DOHH2 (cell line): Measurements from ENCODE around the gene GHRH.

Source experiments
- H3F3A ChIP-seq: fragments of 200-600 bp; sonication (generic), shearing (Covaris generic); 2 replicates; pipeline ENCODE4 v1.6.0; 2016; ENCODE audit warnings: antibody characterized with exemption, mild to moderate bottlenecking; ENCODE audit not compliant: control insufficient read depth, insufficient read depth
- H3K27ac ChIP-seq: fragments of 200-600 bp; sonication (generic); 2 replicates; pipeline ENCODE4 v1.5.1; 2014; ENCODE audit warnings: low read depth, mild to moderate bottlenecking, low read length, moderate library complexity
- H3K27me3 ChIP-seq: fragments of 200-600 bp; sonication (generic); 2 replicates; pipeline ENCODE4 v1.6.1; 2014; ENCODE audit warnings: mild to moderate bottlenecking, low read length, mixed read lengths; ENCODE audit not compliant: control insufficient read depth
- H3K36me3 ChIP-seq: fragments of 200-600 bp; sonication (generic); 2 replicates; pipeline ENCODE4 v1.6.1; 2014; ENCODE audit warnings: mild to moderate bottlenecking, low read length, moderate library complexity, mixed read lengths; ENCODE audit not compliant: control insufficient read depth
- H3K4me1 ChIP-seq: fragments of 200-600 bp; sonication (generic); 2 replicates; pipeline ENCODE4 v1.6.1; 2014; ENCODE audit warnings: mild to moderate bottlenecking, low read length, mixed read lengths; ENCODE audit not compliant: control insufficient read depth
- H3K4me2 ChIP-seq: fragments of 200-600 bp; sonication (generic); 2 replicates; pipeline ENCODE4 v1.6.0; 2014; ENCODE audit warnings: mild to moderate bottlenecking, low read length, moderate library complexity
- H3K4me3 ChIP-seq: fragments of 200-600 bp; sonication (generic); 2 replicates; pipeline ENCODE4 v1.5.1; 2014; ENCODE audit warnings: mild to moderate bottlenecking, low read length, mixed read lengths
- H3K79me2 ChIP-seq: fragments of 200-600 bp; sonication (generic); 2 replicates; pipeline ENCODE4 v1.6.1; 2014; ENCODE audit warnings: mild to moderate bottlenecking, low read length, mixed read lengths; ENCODE audit not compliant: control insufficient read depth
- H3K9me2 ChIP-seq: fragments of 200-600 bp; sonication (generic); replicated peaks from 2 replicates; pipeline ENCODE4 v1.6.1; 2014; ENCODE audit warnings: mild to moderate bottlenecking, low read length, mixed read lengths; ENCODE audit not compliant: control insufficient read depth
- H3K9me3 ChIP-seq: fragments of 200-600 bp; sonication (generic); 2 replicates; pipeline ENCODE4 v1.6.1; 2014; ENCODE audit warnings: antibody characterized with exemption, low read length, mixed read lengths; ENCODE audit not compliant: control insufficient read depth, insufficient read depth
- H4K20me1 ChIP-seq: fragments of 200-600 bp; sonication (generic); 2 replicates; pipeline ENCODE4 v1.6.0; 2014; ENCODE audit warnings: low read depth, mild to moderate bottlenecking, antibody characterized with exemption, low read length, moderate library complexity; ENCODE audit not compliant: control insufficient read depth, insufficient read depth
- EZH2phosphoT487 ChIP-seq: fragments of 200-600 bp; sonication (generic); IDR thresholded peaks from 2 replicates; pipeline ENCODE4 v1.6.1; 2017; ENCODE audit warnings: borderline replicate concordance, mild to moderate bottlenecking, antibody characterized with exemption, low read length, moderate library complexity, mixed read lengths
- TF ChIP-seq, protein P1 (sequence below): fragments of 200-600 bp; sonication (generic); IDR thresholded peaks from one replicate; pipeline ENCODE4 v1.5.1; 2014; ENCODE audit warnings: antibody characterized with exemption, mild to moderate bottlenecking, low read depth, low read length; ENCODE audit not compliant: poor library complexity, severe bottlenecking

The GHRH gene

GRCh38 chr20:37253087-37253486 is 8.5 kb downstream of the GHRH start:
- H3K27ac ChIP-seq = no peak overlapping the region
- H4K20me1 ChIP-seq = no peaks in the 10 kb centered on the region
- H3K4me1 ChIP-seq = no peaks in the 10 kb centered on the region
- 0 out of 2 replicates have a peak, but pooled peaks cover 6% of the 10 kb centered on the region for H3K27me3 ChIP-seq
- no peaks in the 10 kb centered on the region for H3K9me3 ChIP-seq
- H3K79me2 ChIP-seq = no peaks in the 10 kb centered on the region
- no peak overlapping the region for H3K4me3 ChIP-seq
- H3K36me3 ChIP-seq = no peaks in the 10 kb centered on the region
- H3K9me2 ChIP-seq = no peaks in the 10 kb centered on the region
- no peak overlapping the region for H3K4me2 ChIP-seq
- H3F3A ChIP-seq = no peaks in the 10 kb centered on the region
- TF ChIP-seq, protein P1, sequence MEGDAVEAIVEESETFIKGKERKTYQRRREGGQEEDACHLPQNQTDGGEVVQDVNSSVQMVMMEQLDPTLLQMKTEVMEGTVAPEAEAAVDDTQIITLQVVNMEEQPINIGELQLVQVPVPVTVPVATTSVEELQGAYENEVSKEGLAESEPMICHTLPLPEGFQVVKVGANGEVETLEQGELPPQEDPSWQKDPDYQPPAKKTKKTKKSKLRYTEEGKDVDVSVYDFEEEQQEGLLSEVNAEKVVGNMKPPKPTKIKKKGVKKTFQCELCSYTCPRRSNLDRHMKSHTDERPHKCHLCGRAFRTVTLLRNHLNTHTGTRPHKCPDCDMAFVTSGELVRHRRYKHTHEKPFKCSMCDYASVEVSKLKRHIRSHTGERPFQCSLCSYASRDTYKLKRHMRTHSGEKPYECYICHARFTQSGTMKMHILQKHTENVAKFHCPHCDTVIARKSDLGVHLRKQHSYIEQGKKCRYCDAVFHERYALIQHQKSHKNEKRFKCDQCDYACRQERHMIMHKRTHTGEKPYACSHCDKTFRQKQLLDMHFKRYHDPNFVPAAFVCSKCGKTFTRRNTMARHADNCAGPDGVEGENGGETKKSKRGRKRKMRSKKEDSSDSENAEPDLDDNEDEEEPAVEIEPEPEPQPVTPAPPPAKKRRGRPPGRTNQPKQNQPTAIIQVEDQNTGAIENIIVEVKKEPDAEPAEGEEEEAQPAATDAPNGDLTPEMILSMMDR = no peak
- no peak for TF ChIP-seq EZH2phosphoT487

- Histone ChIP-seq H3K9me2 (no peaks in the 10 kb centered on the region), H3K4me2 (no peak overlapping the region), H3K4me3 (no peak overlapping the region), H3K4me1 (no peaks in the 10 kb centered on the region), H3K79me2 (no peaks in the 10 kb centered on the region), H3K36me3 (no peaks in the 10 kb centered on the region), H4K20me1 (no peaks in the 10 kb centered on the region), H3F3A (no peaks in the 10 kb centered on the region), H3K9me3 (no peaks in the 10 kb centered on the region), H3K27me3 (0 out of 2 replicates have a peak, but pooled peaks cover 6% of the 10 kb centered on the region), H3K27ac (no peak overlapping the region)
- TF ChIP-seq, protein P1 = no peak
- no peak for TF ChIP-seq EZH2phosphoT487
Observed at GRCh38 chr20:37251825-37252477, 9.7 kb downstream of the GHRH start.

DNA sequence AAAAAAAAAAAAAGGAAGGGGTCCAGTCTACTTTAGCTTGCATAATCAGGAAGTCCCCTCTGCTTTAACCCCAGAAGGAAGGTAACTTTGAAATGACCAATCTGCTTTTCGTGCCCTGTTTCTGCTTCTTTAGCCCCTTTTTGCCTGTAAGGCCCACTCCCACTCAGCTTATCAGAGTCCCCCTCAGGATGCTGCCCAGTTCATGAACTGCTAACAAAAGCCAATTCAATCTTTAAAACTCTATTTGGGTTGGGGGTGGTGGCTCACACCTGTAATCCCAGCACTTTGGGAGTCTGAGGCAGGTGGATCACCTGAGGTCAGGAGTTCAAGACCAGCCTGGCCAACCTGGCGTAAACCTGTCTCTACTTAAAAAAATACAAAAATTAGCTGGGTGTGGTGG is 12.3 kb downstream of the GHRH start:
- Histone ChIP-seq H3K9me2 (no peaks in the 10 kb centered on the region), H4K20me1 (0 out of 2 replicates have a peak, but pooled peaks cover 4% of the 10 kb centered on the region), H3K9me3 (no peaks in the 10 kb centered on the region), H3K36me3 (no peaks in the 10 kb centered on the region), H3K27me3 (0 out of 2 replicates have a peak, but pooled peaks cover 3% of the 10 kb centered on the region), H3K4me3 (no peak overlapping the region), H3F3A (no peaks in the 10 kb centered on the region), H3K4me1 (no peaks in the 10 kb centered on the region), H3K79me2 (no peaks in the 10 kb centered on the region), H3K27ac (no peak overlapping the region), H3K4me2 (no peak overlapping the region)
- TF ChIP-seq EZH2phosphoT487 = no peak
- TF ChIP-seq, protein P1 = no peak
